HG02623 (cell line): ENCODE results near the gene WBP2.
"Not testable (repeated sequence)": the region's sequence is repeated elsewhere in the genome, so short reads cannot be mapped to it uniquely, and the experiment has no call there.

Experiments used
- ATAC-seq: cut with Tn5 transposase; IDR thresholded peaks from one replicate; pipeline ENCODE4 v1.9.1; 2021; ENCODE audit warnings: moderate library complexity; ENCODE audit not compliant: unreplicated experiment

WBP2 gene

GRCh38 chr17:75869282-75870141, 14.4 kb upstream of the WBP2 start:
- ATAC-seq = no peak

- not testable (repeated sequence) for ATAC-seq
Observed at GRCh38 chr17:75868730-75869281, 13.7 kb upstream of the WBP2 start.

- not testable (repeated sequence) for ATAC-seq
Observed at GRCh38 chr17:75865404-75866188, 10.5 kb upstream of the WBP2 start.

GRCh38 chr17:75864887-75865286, 9.8 kb upstream of the WBP2 start:
- not testable (repeated sequence) for ATAC-seq

- ATAC-seq = peak; percentile 71
Observed at GRCh38 chr17:75864448-75864871, 9.3 kb upstream of the WBP2 start.

- ATAC-seq = no peak
Observed at GRCh38 chr17:75861927-75862317, 6.8 kb upstream of the WBP2 start.

GRCh38 chr17:75859358-75859757, 4.2 kb upstream of the WBP2 start:
- not testable (repeated sequence) for ATAC-seq

GRCh38 chr17:75856062-75856756, 1.1 kb upstream of the WBP2 start:
- ATAC-seq = peak; percentile 17

- ATAC-seq = no peak
Observed at GRCh38 chr17:75854881-75855309, 240 bp downstream of the WBP2 start.

GRCh38 chr17:75854101-75854748, 910 bp downstream of the WBP2 start:
- no peak for ATAC-seq

GRCh38 chr17:75853433-75853832, 1.7 kb downstream of the WBP2 start:
- no peak for ATAC-seq

- not testable (repeated sequence) for ATAC-seq
Observed at GRCh38 chr17:75851693-75851991, 3.5 kb downstream of the WBP2 start.

GRCh38 chr17:75850928-75851692, 4.0 kb downstream of the WBP2 start:
- ATAC-seq = no peak

GRCh38 chr17:75849724-75850123, 5.4 kb downstream of the WBP2 start:
- no peak for ATAC-seq

GRCh38 chr17:75849279-75849646, 5.9 kb downstream of the WBP2 start:
- no peak for ATAC-seq

GRCh38 chr17:75848523-75849278, 6.4 kb downstream of the WBP2 start:
- ATAC-seq = no peak

GRCh38 chr17:75847614-75848522, 7.3 kb downstream of the WBP2 start:
- ATAC-seq = no peak
